ENCODE measurements around the gene PDE5A.

GRCh38 chr4:119589165-119589564 is 39.4 kb downstream of the PDE5A start:
- no peak for TF ChIP-seq CTCF (IDR thresholded peaks at IDR 0.05; ENCODE audit: low read length)
- TF ChIP-seq EZH2 (optimal IDR thresholded peaks at IDR 0.05; ENCODE audit: low read depth, low read length) = no peak

All from MM.1S (cell line).